NCI-H128 (cell line): ENCODE results near the gene DTWD2.
"Not testable (repeated sequence)": the region's sequence is repeated elsewhere in the genome, so short reads cannot be mapped to it uniquely, and the experiment has no call there.

Source experiments
- DNase-seq: peaks from one replicate; lab custom pipeline; 2025; ENCODE audit not compliant: unreplicated experiment; lab: John Stamatoyannopoulos, UW

DTWD2 gene

GRCh38 chr5:118952992-118953651, 35.2 kb downstream of the DTWD2 start:
- no peak for DNase-seq

GRCh38 chr5:118952306-118952705, 36.0 kb downstream of the DTWD2 start:
- DNase-seq = not testable (repeated sequence)

GRCh38 chr5:118950354-118950753, 38.0 kb downstream of the DTWD2 start:
- not testable (repeated sequence) for DNase-seq

GRCh38 chr5:118946138-118946800, 42.1 kb downstream of the DTWD2 start:
- DNase-seq = no peak

- no peak for DNase-seq
Measured at GRCh38 chr5:118937393-118938061, 50.8 kb downstream of the DTWD2 start.

GRCh38 chr5:118933703-118934102, 54.6 kb downstream of the DTWD2 start:
- DNase-seq = no peak

- DNase-seq = no peak
Measured at GRCh38 chr5:118931564-118931963, 56.8 kb downstream of the DTWD2 start.

- DNase-seq = no peak
Measured at GRCh38 chr5:118924006-118924389, 64.3 kb downstream of the DTWD2 start.

- no peak for DNase-seq
Measured at GRCh38 chr5:118923295-118924005, 64.9 kb downstream of the DTWD2 start.

GRCh38 chr5:118921866-118922265, 66.5 kb downstream of the DTWD2 start:
- no peak for DNase-seq

GRCh38 chr5:118919016-118919415, 69.3 kb downstream of the DTWD2 start:
- DNase-seq = no peak

- no peak for DNase-seq
Measured at GRCh38 chr5:118918232-118918631, 70.1 kb downstream of the DTWD2 start.

GRCh38 chr5:118907536-118907935, 80.8 kb downstream of the DTWD2 start:
- DNase-seq = not testable (repeated sequence)

- no peak for DNase-seq
Measured at GRCh38 chr5:118906947-118907346, 81.4 kb downstream of the DTWD2 start.

- DNase-seq = no peak
Measured at GRCh38 chr5:118905196-118905595, 83.2 kb downstream of the DTWD2 start.

- DNase-seq = no peak
Measured at GRCh38 chr5:118902656-118903438, 85.5 kb downstream of the DTWD2 start.

GRCh38 chr5:118894709-118895108, 93.6 kb downstream of the DTWD2 start:
- DNase-seq = no peak

- no peak for DNase-seq
Measured at GRCh38 chr5:118891252-118891651, 97.1 kb downstream of the DTWD2 start.

- no peak for DNase-seq
Measured at GRCh38 chr5:118889165-118889564, 99.2 kb downstream of the DTWD2 start.

GRCh38 chr5:118888556-118888955, 99.8 kb downstream of the DTWD2 start:
- no peak for DNase-seq

- DNase-seq = no peak
Measured at GRCh38 chr5:118883362-118883761, 105.0 kb downstream of the DTWD2 start.
